AG04449 (cell line): Measurements from ENCODE around the gene SMPD3.

ENCODE experiments used
- CTCF ChIA-PET: fragments of 350-600 bp; formaldehyde crosslinking; extraction: SDS; loops from one replicate; lab custom pipeline; 2021; ENCODE audit warnings: antibody characterized with exemption; lab: Yijun Ruan, JAX
- POLR2A ChIA-PET: fragments of 400-600, 350-600 bp; formaldehyde crosslinking; extraction: SDS; loops from one replicate; lab custom pipeline; 2020; ENCODE audit warnings: antibody characterized with exemption, inconsistent platforms; lab: Yijun Ruan, JAX
- DNase-seq: peaks from one replicate; pipeline ENCODE4 v3.0.0-alpha.2; 2010; ENCODE audit warnings: low read depth, low spot score
- H3K4me3 ChIP-seq: 2 replicates; pipeline ENCODE4 v1.5.1; 2011; ENCODE audit warnings: low read depth, mild to moderate bottlenecking, control low read depth, low read length
- TF ChIP-seq, protein P1 (sequence below): IDR thresholded peaks from one replicate; pipeline ENCODE4 v1.5.1; 2011; ENCODE audit warnings: mild to moderate bottlenecking, moderate library complexity, low read length, control low read depth, inconsistent platforms; ENCODE audit not compliant: insufficient read depth; ENCODE audit errors: missing control alignments

The SMPD3 gene

DNA sequence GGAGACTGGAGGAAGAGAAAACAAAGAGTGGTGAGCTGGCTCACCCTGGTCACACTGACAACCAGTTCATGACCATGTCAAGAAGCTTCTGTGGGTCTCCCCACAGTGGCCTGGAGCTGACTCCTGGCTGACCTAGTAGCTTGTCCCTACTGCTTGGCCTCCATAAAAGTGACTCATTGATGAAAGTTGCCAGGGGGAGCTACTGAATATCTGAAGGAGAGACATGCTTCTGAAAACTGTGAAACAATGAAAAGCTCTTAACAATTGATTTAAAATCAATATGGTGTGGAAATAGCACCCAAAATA is 22.0 kb downstream of the SMPD3 start:
- DNase-seq, result no peak
- TF ChIP-seq, protein P1, sequence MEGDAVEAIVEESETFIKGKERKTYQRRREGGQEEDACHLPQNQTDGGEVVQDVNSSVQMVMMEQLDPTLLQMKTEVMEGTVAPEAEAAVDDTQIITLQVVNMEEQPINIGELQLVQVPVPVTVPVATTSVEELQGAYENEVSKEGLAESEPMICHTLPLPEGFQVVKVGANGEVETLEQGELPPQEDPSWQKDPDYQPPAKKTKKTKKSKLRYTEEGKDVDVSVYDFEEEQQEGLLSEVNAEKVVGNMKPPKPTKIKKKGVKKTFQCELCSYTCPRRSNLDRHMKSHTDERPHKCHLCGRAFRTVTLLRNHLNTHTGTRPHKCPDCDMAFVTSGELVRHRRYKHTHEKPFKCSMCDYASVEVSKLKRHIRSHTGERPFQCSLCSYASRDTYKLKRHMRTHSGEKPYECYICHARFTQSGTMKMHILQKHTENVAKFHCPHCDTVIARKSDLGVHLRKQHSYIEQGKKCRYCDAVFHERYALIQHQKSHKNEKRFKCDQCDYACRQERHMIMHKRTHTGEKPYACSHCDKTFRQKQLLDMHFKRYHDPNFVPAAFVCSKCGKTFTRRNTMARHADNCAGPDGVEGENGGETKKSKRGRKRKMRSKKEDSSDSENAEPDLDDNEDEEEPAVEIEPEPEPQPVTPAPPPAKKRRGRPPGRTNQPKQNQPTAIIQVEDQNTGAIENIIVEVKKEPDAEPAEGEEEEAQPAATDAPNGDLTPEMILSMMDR, result no peak
- CTCF ChIA-PET, result interaction anchor here (0.7 to 2.4 kb wide), 4 partner anchors 9 to 103 kb away, joined by 3 to 8 read pairs (median 3); no protein-coding TSS in a partner anchor
- no peak overlapping the region for H3K4me3 ChIP-seq
- POLR2A ChIA-PET, result no interaction called here

DNA sequence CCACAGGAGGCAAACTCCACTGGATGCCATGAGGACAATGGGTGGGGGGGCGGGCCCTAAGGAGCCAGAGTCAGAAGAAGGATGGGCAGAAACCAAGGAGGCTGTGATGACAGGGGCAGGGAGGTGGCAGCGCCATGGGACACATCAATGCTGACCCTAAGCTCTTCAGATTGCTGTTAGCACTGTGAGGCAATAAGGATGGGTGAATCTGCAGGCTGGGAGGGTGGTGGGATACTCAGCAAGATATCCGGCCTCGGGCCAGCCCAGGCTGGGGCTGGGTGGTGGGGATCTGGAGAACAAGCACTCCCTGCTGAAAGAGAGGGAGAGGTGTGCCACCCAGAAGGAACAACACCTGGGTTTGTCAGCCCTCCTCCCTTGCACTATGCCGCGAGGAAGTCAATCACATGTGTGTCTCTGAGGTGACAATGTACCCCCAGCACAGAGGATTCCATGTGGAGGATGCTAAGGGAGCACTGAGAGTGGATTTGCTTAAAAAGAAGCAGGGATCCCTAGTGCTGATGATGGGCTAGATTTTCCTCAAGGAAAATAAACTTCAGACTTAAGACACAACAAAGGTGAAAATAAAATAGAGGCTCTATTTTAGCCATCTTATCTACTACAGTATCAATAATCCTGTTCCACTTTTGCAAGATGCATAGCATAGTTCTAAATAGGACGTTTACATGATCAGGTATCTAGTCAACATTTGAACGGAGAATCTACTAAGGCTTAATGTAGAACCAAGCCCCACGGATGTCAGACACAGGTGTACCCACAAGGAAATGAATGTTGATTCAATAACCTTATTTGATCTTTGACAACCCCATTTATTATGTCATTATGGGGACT is 22.6 kb downstream of the SMPD3 start:
- TF ChIP-seq, protein P1, result no peak
- no peak for DNase-seq
- ChIA-PET CTCF (interaction anchor here (0.7 to 2.4 kb wide), 4 partner anchors 9 to 103 kb away, joined by 3 to 8 read pairs (median 3); no protein-coding TSS in a partner anchor), POLR2A (no interaction called here)
- no peak overlapping the region for H3K4me3 ChIP-seq

DNA sequence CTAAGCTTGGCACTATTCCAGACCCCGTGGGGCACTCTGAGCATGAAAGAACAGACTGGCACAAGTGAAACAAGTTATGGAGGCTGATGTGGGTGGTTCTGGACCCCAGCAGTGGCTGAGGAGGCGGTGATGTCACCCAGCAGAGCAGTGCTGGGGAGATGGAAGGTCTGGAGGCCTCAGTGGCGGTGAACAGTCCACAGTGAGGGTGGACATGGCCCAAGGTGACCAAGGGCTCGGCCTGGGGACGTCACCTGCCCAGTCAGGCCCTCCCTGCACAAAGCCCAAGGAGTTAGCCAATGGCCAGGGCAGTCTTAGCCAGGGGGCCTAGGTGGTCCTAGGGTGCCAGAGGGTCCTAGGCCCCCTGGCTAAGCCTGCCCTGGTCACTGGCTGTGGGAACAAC is 24.5 kb downstream of the SMPD3 start:
- CTCF ChIA-PET, result no interaction called here
- DNase-seq, result no peak
- POLR2A ChIA-PET, result no interaction called here
- TF ChIP-seq, protein P1, result no peak
- no peak overlapping the region for H3K4me3 ChIP-seq

DNA sequence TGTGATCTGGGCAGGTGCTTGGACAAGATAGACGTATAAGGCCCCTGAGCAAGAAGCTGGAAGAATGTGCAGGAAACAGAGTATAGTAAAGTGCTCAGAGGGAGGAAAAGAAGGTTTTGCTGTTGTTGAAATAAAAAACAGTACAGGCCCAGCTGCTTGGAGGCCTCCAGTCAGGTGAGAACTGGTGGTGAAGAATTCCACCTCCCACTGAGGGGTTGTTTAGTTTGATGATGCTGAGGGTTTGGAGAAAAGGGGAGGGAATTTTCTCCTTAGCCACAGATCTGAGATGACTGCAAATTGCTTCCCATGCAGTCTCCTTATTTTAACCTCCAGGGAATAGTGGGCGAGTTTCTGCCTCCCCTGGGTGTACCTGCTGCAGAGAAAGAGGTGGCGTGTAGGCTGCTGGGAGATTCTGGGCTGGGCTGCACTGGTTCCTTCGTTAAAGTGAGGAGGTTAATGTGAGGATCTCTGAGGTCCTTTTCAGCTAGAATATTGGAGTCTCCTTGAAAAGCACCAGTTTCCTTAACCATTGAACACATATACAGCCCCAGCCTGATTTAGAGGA is 25.8 kb downstream of the SMPD3 start:
- POLR2A ChIA-PET, result no interaction called here
- CTCF ChIA-PET, result interaction anchor here (1.0 to 1.9 kb wide), 3 partner anchors 21 to 87 kb away, joined by 3 to 5 read pairs (median 4); no protein-coding TSS in a partner anchor
- no peak overlapping the region for H3K4me3 ChIP-seq
- DNase-seq, result no peak
- TF ChIP-seq, protein P1, result no peak

DNA sequence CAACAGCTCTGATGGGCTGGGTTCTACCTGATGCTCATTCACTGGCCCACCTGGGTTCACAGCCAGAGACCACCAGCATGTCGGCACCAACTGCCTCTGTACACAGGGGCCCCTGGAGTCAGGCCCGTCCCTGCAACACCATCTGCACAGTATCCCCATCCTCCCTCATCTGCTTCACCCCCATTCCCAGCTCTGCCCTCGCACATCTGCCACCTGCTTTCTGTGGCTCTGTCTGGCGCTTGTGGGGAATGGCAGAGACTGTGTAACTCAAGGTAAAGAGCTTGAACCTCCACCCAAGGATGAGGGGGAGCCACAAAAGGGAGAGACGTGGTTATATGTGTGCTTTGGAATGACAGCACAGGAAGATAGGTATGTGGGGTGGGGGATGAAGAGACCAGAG is 27.2 kb downstream of the SMPD3 start:
- no peak overlapping the region for H3K4me3 ChIP-seq
- DNase-seq, result no peak
- CTCF ChIA-PET, result interaction anchor here (0.9 to 1.9 kb wide), 2 partner anchors 32 to 89 kb away, joined by 3 to 5 read pairs; no protein-coding TSS in a partner anchor
- POLR2A ChIA-PET, result no interaction called here
- TF ChIP-seq, protein P1, result no peak

DNA sequence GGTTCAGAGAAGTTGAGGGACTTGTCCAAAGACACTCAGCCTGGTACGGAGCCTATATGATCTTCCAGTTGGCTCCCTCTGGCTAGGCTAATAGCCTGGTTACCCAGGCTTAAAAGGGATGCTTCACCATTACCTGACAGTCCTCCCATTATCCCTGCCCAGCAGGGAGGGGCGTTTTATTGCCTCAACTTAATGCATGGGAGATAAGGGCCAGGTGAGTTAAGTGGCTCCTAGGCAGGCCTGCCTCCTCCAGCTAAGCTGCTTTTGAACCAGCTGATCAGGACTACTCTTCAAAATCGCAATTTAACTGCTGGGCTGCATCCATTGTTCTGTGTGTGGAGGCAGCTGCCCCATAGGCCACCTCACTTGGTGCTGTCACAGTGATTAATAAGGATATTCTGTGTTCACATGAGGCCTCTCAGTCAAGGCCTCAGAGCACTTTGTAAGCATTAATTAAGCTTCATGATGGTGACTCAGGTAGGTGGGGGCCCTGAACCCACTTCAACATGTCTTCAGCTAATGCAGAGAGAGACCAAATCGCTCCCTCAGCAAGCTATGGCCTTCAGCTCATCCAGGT is 27.9 kb downstream of the SMPD3 start:
- ChIA-PET CTCF (interaction anchor here (0.9 kb wide), 1 partner anchor 32 kb away, joined by 3 read pairs; no protein-coding TSS in a partner anchor), POLR2A (no interaction called here)
- TF ChIP-seq, protein P1, result no peak
- H3K4me3 ChIP-seq, result no peak overlapping the region
- no peak for DNase-seq
